ENCODE data around the gene GRM7. TPM values are rescaled to one million over a fixed set of nuclear protein-coding genes. Genes with fewer than 3 reads are reported as not detected.

The GRM7 gene
- total RNA-seq, 1 experiment from 2014 or later, result not detected

GRCh38 chr3:7433073-7433472, 572.2 kb downstream of the GRM7 start:
- Histone ChIP-seq H4K20me1 (ENCODE audit: low read length) (no peaks in the 10 kb centered on the region), H3K79me2 (ENCODE audit: low read length) (no peaks in the 10 kb centered on the region), H3K9me2 (replicated peaks; ENCODE audit: low read length) (no peaks in the 10 kb centered on the region), H3K9me3 (ENCODE audit: low read length) (peaks cover 33% of the 10 kb centered on the region), H3K4me3 (ENCODE audit: low read length) (no peak overlapping the region), H3K4me2 (ENCODE audit: low read length) (no peak overlapping the region), H3K9ac (ENCODE audit: low read length) (no peak overlapping the region), H3K27me3 (ENCODE audit: low read length) (no peaks in the 10 kb centered on the region), H3K27ac (ENCODE audit: low read length) (no peak overlapping the region), H2AFZ (ENCODE audit: low read length) (no peak overlapping the region), H3K36me3 (ENCODE audit: low read depth, low read length) (no peaks in the 10 kb centered on the region), H3K4me1 (ENCODE audit: insufficient read depth, low read length) (no peaks in the 10 kb centered on the region), H3F3A (ENCODE audit: low read length, unreplicated experiment) (no peaks in the 10 kb centered on the region)
- ATAC-seq (no peak), DNase-seq (no peak)
- no peak for TF ChIP-seq CTCF (conservative IDR thresholded peaks at IDR 0.05; ENCODE audit: low read depth, low read length)
- no peak for TF ChIP-seq EZH2 (IDR thresholded peaks at IDR 0.05; ENCODE audit: low read length, unreplicated experiment)
- TF ChIP-seq EZH2phosphoT487 (IDR thresholded peaks at IDR 0.05; ENCODE audit: borderline replicate concordance, low read length), result no peak
- POLR2A ChIA-PET (ENCODE audit: unreplicated experiment), result no interaction called here
- CTCF ChIA-PET, result no interaction called here
- intact Hi-C loops (cut with micrococcal nuclease), result no loop called here
- no TSS peak for BruUV-seq (replicated peaks)

GRCh38 chr3:7436542-7436941, 575.6 kb downstream of the GRM7 start:
- Histone ChIP-seq H3K27me3 (ENCODE audit: low read length) (no peaks in the 10 kb centered on the region), H3K9me2 (replicated peaks; ENCODE audit: low read length) (no peaks in the 10 kb centered on the region), H2AFZ (ENCODE audit: low read length) (no peak overlapping the region), H3F3A (ENCODE audit: low read length, unreplicated experiment) (no peaks in the 10 kb centered on the region), H3K4me1 (ENCODE audit: insufficient read depth, low read length) (no peaks in the 10 kb centered on the region), H4K20me1 (ENCODE audit: low read length) (no peaks in the 10 kb centered on the region), H3K27ac (ENCODE audit: low read length) (no peak overlapping the region), H3K4me3 (ENCODE audit: low read length) (no peak overlapping the region), H3K4me2 (ENCODE audit: low read length) (no peak overlapping the region), H3K36me3 (ENCODE audit: low read depth, low read length) (no peaks in the 10 kb centered on the region), H3K9ac (ENCODE audit: low read length) (no peak overlapping the region), H3K79me2 (ENCODE audit: low read length) (no peaks in the 10 kb centered on the region), H3K9me3 (ENCODE audit: low read length) (peaks cover 17% of the 10 kb centered on the region)
- no TSS peak for BruUV-seq (replicated peaks)
- ChIA-PET POLR2A (ENCODE audit: unreplicated experiment) (no interaction called here), CTCF (no interaction called here)
- ATAC-seq (no peak), DNase-seq (no peak)
- TF ChIP-seq EZH2phosphoT487 (IDR thresholded peaks at IDR 0.05; ENCODE audit: borderline replicate concordance, low read length) (no peak), CTCF (conservative IDR thresholded peaks at IDR 0.05; ENCODE audit: low read depth, low read length) (no peak), EZH2 (IDR thresholded peaks at IDR 0.05; ENCODE audit: low read length, unreplicated experiment) (no peak)
- intact Hi-C loops (cut with micrococcal nuclease), result no loop called here

- H3K9me3 ChIP-seq (ENCODE audit: low read length), result peaks cover 18% of the 10 kb centered on the region
- no peak overlapping the region for H3K4me3 ChIP-seq (ENCODE audit: low read length)
- H4K20me1 ChIP-seq (ENCODE audit: low read length), result no peaks in the 10 kb centered on the region
- no peak overlapping the region for H3K27ac ChIP-seq (ENCODE audit: low read length)
- no peak overlapping the region for H3K4me2 ChIP-seq (ENCODE audit: low read length)
- no peaks in the 10 kb centered on the region for H3K36me3 ChIP-seq (ENCODE audit: low read depth, low read length)
- H3K9me2 ChIP-seq (replicated peaks; ENCODE audit: low read length), result no peaks in the 10 kb centered on the region
- no TSS peak for BruUV-seq (replicated peaks)
- intact Hi-C loops (cut with micrococcal nuclease), result no loop called here
- H3K9ac ChIP-seq (ENCODE audit: low read length), result no peak overlapping the region
- no peaks in the 10 kb centered on the region for H3K79me2 ChIP-seq (ENCODE audit: low read length)
- CTCF ChIA-PET, result no interaction called here
- TF ChIP-seq EZH2 (IDR thresholded peaks at IDR 0.05; ENCODE audit: low read length, unreplicated experiment), result no peak
- TF ChIP-seq EZH2phosphoT487 (IDR thresholded peaks at IDR 0.05; ENCODE audit: borderline replicate concordance, low read length), result no peak
- TF ChIP-seq CTCF (conservative IDR thresholded peaks at IDR 0.05; ENCODE audit: low read depth, low read length), result no peak
- POLR2A ChIA-PET (ENCODE audit: unreplicated experiment), result no interaction called here
- ATAC-seq (no peak), DNase-seq (no peak)
- H3F3A ChIP-seq (ENCODE audit: low read length, unreplicated experiment), result no peaks in the 10 kb centered on the region
- no peaks in the 10 kb centered on the region for H3K27me3 ChIP-seq (ENCODE audit: low read length)
- H2AFZ ChIP-seq (ENCODE audit: low read length), result no peak overlapping the region
- H3K4me1 ChIP-seq (ENCODE audit: insufficient read depth, low read length), result no peaks in the 10 kb centered on the region
Measured at GRCh38 chr3:7437231-7437630, 576.3 kb downstream of the GRM7 start.

Data from PC-3 (cell line).